Common myeloid progenitor, CD34-positive (primary cell): ENCODE results near the gene CELF2.

ENCODE experiments used
- CTCF ChIA-PET: fragments of 350-600 bp; sonication (Branson Sonifier 250); formaldehyde crosslinking; loops from one replicate; lab custom pipeline; 2021; ENCODE audit warnings: antibody characterized with exemption; lab: Charles Lee
- POLR2A ChIA-PET: fragments of 350-600 bp; sonication (Branson Sonifier 250); formaldehyde crosslinking; loops from one replicate; lab custom pipeline; 2021; ENCODE audit warnings: antibody characterized with exemption; lab: Charles Lee
- DNase-seq, 3 donors: peaks; one replicate each; pipeline versions ENCODE4 v3.0.0 to v3.0.0-alpha.2; 2013
- H3K27ac ChIP-seq, 2 experiments: 1 replicate in 1 of 2; 2 replicates in 1 of 2; pipeline ENCODE4 v1.7.0; 2013; ENCODE audit warnings: inconsistent platforms in 2 of 2, low read length in 2 of 2, mild to moderate bottlenecking in 2 of 2, low read depth in 1 of 2, moderate library complexity in 1 of 2; ENCODE audit not compliant: severe bottlenecking in 2 of 2, insufficient read depth in 1 of 2, poor library complexity in 1 of 2
- H3K27me3 ChIP-seq, 5 experiments: replicated peaks in 2 of 5; 1 replicate in 3 of 5; 2 replicates in 2 of 5; pipeline versions ENCODE4 v1.6.1 to v1.7.0; 2013; ENCODE audit warnings: low read length in 4 of 5, mild to moderate bottlenecking in 2 of 5, moderate library complexity in 2 of 5, inconsistent platforms in 1 of 5; ENCODE audit not compliant: insufficient read depth in 5 of 5, control insufficient read depth in 4 of 5
- H3K36me3 ChIP-seq, 4 experiments: 1 replicate in 2 of 4; 2 replicates in 2 of 4; pipeline versions ENCODE4 v1.6.1 to v1.7.0; 2013; ENCODE audit warnings: low read length in 3 of 4, control low read depth in 1 of 4, mild to moderate bottlenecking in 1 of 4; ENCODE audit not compliant: control insufficient read depth in 4 of 4, insufficient read depth in 4 of 4
- H3K4me1 ChIP-seq, 4 experiments: 1 replicate in 3 of 4; 2 replicates in 1 of 4; pipeline versions ENCODE4 v1.6.1 to v1.7.1; 2013; ENCODE audit warnings: low read length in 3 of 4, mild to moderate bottlenecking in 3 of 4, control low read depth in 1 of 4, inconsistent platforms in 1 of 4, moderate library complexity in 1 of 4; ENCODE audit not compliant: control insufficient read depth in 4 of 4, insufficient read depth in 4 of 4; ENCODE audit errors: control extremely low read depth in 1 of 4
- H3K4me3 ChIP-seq, 7 experiments: 1 replicate in 4 of 7; 2 replicates in 3 of 7; pipeline versions ENCODE4 v1.5.1 to v1.7.0; 2013; ENCODE audit warnings: mild to moderate bottlenecking in 7 of 7, low read length in 6 of 7, moderate library complexity in 6 of 7, inconsistent platforms in 2 of 7, low read depth in 2 of 7, control low read depth in 1 of 7; ENCODE audit not compliant: insufficient read depth in 4 of 7, control insufficient read depth in 1 of 7; ENCODE audit errors: extremely low read depth in 1 of 7
- H3K9me3 ChIP-seq, 5 experiments: 1 replicate in 4 of 5; 2 replicates in 1 of 5; pipeline versions ENCODE4 v1.6.1 to v1.7.1; 2013; ENCODE audit warnings: low read length in 4 of 5, mild to moderate bottlenecking in 2 of 5, inconsistent platforms in 1 of 5, low read depth in 1 of 5, moderate library complexity in 1 of 5; ENCODE audit not compliant: control insufficient read depth in 4 of 5, insufficient read depth in 2 of 5; ENCODE audit errors: control extremely low read depth in 1 of 5
- WGBS: methylation state at CpG from one replicate; pipeline ENCODE4 v1.1.5; 2013; ENCODE audit not compliant: insufficient coverage; 5-methylcytosine and 5-hydroxymethylcytosine counted together

Gene CELF2

GRCh38 chr10:11265484-11265883 lies 247.8 kb downstream of the CELF2 start:
- peaks cover 37 to 98% (median 60%) of the 10 kb centered on the region in 4 experiments for H3K36me3 ChIP-seq
- H3K27ac ChIP-seq, result no peak overlapping the region
- no peak overlapping the region for H3K4me3 ChIP-seq
- peaks cover 0 to 14% (median 2%) of the 10 kb centered on the region in 4 experiments for H3K4me1 ChIP-seq
- CTCF ChIA-PET, result no interaction called here
- WGBS, result 91% methylated on average over 2 of the region's 3 CpGs
- no peaks in the 10 kb centered on the region for H3K9me3 ChIP-seq
- DNase-seq, result no peak
- POLR2A ChIA-PET, result no interaction called here
- no peaks in the 10 kb centered on the region for H3K27me3 ChIP-seq

GRCh38 chr10:11266426-11266825 lies 248.8 kb downstream of the CELF2 start:
- H3K9me3 ChIP-seq, result no peaks in the 10 kb centered on the region
- ChIA-PET POLR2A (no interaction called here), CTCF (no interaction called here)
- no peak for DNase-seq
- H3K4me1 ChIP-seq, result peaks cover 0 to 14% (median 2%) of the 10 kb centered on the region in 4 experiments
- H3K27me3 ChIP-seq, result no peaks in the 10 kb centered on the region
- 73% methylated on average over 2 of the region's 4 CpGs for WGBS
- H3K36me3 ChIP-seq, result peaks cover 41 to 98% (median 62%) of the 10 kb centered on the region in 4 experiments
- no peak overlapping the region for H3K4me3 ChIP-seq
- H3K27ac ChIP-seq, result no peak overlapping the region

DNA sequence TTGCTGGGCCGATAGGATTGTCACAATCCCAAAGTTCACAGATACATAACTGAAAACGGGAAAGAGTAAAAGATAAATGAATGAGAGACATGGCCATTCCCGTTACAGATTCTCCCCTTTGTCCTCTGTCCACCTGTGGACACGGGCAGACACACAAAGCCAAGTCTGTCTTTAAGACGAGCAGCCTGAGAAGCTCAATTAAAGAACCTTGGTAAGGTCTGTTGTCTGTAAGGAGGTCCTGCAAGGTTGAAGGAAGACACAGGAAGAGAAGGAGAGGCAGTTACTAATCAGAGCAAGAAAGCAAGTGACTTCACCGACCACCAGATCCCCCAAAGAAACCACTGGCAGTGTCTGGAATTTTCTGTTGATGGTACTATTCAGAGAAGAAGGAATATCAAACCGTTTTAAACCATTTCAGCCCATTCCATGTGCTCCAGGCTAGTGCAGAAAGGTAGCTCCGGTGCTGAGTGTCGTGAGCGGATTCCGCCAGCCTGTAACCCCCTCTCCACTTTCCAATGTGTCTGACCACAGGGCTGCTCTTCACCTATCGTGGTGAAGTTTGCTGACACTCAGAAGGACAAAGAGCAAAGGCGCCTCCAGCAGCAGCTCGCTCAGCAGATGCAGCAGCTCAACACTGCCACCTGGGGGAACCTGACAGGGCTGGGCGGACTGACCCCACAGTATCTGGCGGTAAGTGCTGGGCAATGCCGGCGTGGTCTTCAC lies 252.6 kb downstream of the CELF2 start:
- WGBS, result 97% methylated on average over 13 of the region's 18 CpGs
- Histone ChIP-seq H3K4me3 (no peak overlapping the region), H3K9me3 (no peaks in the 10 kb centered on the region), H3K27ac (no peak overlapping the region), H3K36me3 (peaks cover 36 to 96% (median 65%) of the 10 kb centered on the region in 4 experiments), H3K27me3 (no peaks in the 10 kb centered on the region), H3K4me1 (peaks cover 0 to 9% (median 2%) of the 10 kb centered on the region in 4 experiments)
- ChIA-PET CTCF (interaction anchor here (1.0 to 4.4 kb wide), 11 partner anchors 9 to 1937 kb away, joined by 3 to 16 read pairs (median 3); no protein-coding TSS in a partner anchor), POLR2A (no interaction called here)
- peak; percentile 59 to 77 (median 74) for DNase-seq

GRCh38 chr10:11270858-11271179 lies 253.1 kb downstream of the CELF2 start:
- POLR2A ChIA-PET, result no interaction called here
- Histone ChIP-seq H3K36me3 (peaks cover 37 to 96% (median 70%) of the 10 kb centered on the region in 4 experiments), H3K27ac (no peak overlapping the region), H3K9me3 (no peaks in the 10 kb centered on the region), H3K4me1 (peaks cover 0 to 8% (median 2%) of the 10 kb centered on the region in 4 experiments), H3K27me3 (no peaks in the 10 kb centered on the region), H3K4me3 (no peak overlapping the region)
- DNase-seq, result no peak
- CTCF ChIA-PET, result interaction anchor here (1.0 to 4.4 kb wide), 9 partner anchors 10 to 1928 kb away, joined by 3 to 16 read pairs (median 4); no protein-coding TSS in a partner anchor
- WGBS, result 97% methylated on average over 6 of the region's 7 CpGs

DNA sequence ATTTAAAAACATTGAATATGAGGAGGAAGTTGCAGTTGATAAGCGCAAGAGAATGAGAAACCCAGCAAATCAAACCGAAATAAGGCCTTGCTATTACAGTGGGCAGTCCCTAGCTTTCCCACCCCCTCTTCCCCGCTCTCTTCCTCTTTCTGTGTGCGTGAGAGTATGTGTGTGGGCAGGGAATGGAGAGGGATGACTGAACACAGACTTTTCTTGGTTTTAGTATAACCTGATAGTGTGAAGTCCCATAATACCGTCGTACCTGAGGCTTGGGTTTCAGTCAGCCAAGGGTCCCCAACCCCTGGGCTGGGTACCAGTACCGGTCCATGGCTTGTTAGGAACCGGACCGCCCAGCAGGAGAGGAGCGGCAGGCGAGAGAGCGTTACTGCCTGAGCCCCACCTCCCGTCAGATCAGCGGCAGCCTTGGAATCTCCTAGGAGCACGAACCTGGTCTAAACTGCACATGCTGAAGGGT lies 255.3 kb downstream of the CELF2 start:
- peak in 1 of 3 donors; percentile 15 for DNase-seq
- Histone ChIP-seq H3K27me3 (no peaks in the 10 kb centered on the region), H3K4me3 (no peak overlapping the region), H3K4me1 (peaks cover 0 to 8% (median 2%) of the 10 kb centered on the region in 4 experiments), H3K9me3 (no peaks in the 10 kb centered on the region), H3K36me3 (peaks cover 45 to 97% (median 75%) of the 10 kb centered on the region in 4 experiments), H3K27ac (no peak overlapping the region)
- WGBS, result 93% methylated on average over 11 of the region's 15 CpGs
- ChIA-PET POLR2A (no interaction called here), CTCF (interaction anchor here (1.7 to 4.4 kb wide), 2 partner anchors 12 to 161 kb away, joined by 6 to 16 read pairs; no protein-coding TSS in a partner anchor)

- Histone ChIP-seq H3K9me3 (no peaks in the 10 kb centered on the region), H3K27ac (no peak overlapping the region), H3K4me3 (no peak overlapping the region), H3K4me1 (peaks cover 0 to 7% (median 2%) of the 10 kb centered on the region in 4 experiments), H3K27me3 (no peaks in the 10 kb centered on the region), H3K36me3 (peaks cover 45 to 99% (median 76%) of the 10 kb centered on the region in 4 experiments)
- CTCF ChIA-PET, result no interaction called here
- POLR2A ChIA-PET, result no interaction called here
- WGBS, result 98% methylated on average over 4 of the region's 5 CpGs
- DNase-seq, result no peak
These were observed 256.8 kb downstream of the CELF2 start for GRCh38 chr10:11274452-11274851.

DNA sequence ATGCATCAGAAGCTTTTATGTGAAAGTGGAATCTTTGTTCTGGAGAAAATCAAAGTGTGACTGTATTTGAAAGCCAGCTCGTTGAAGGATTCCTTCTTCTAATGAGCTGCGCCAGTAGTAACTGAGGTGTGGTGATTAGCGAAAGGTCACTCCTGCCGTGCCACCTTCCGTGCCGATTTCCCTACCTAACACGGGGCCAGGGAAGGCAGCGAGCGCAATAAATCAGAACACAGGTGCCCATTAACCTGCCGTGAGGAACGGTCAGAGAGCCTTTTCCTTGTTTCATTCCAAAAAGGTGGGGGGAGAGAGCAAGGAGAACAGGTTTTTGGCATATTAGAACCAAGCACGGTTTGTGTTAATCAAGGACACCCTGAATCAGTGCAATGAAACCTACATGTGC lies 258.0 kb downstream of the CELF2 start:
- Histone ChIP-seq H3K27ac (no peak overlapping the region), H3K4me3 (no peak overlapping the region), H3K36me3 (peaks cover 44 to 99% (median 76%) of the 10 kb centered on the region in 4 experiments), H3K27me3 (no peaks in the 10 kb centered on the region), H3K4me1 (no peaks in the 10 kb centered on the region), H3K9me3 (no peaks in the 10 kb centered on the region)
- no peak for DNase-seq
- 98% methylated on average over 11 of the region's 12 CpGs for WGBS
- POLR2A ChIA-PET, result no interaction called here
- CTCF ChIA-PET, result no interaction called here
